HepG2 (cell line): ENCODE results near the gene VARS2. TPM values are rescaled to one million over a fixed set of nuclear protein-coding genes. Genes with fewer than 3 reads are reported as not detected.

Source experiments
- EEA1 ChIP-seq: sonication (generic); formaldehyde crosslinking; IDR thresholded peaks from 2 replicates; pipeline ENCODE4 v1.5.1; 2020; ENCODE audit warnings: mild to moderate bottlenecking, missing genetic modification reagents, borderline replicate concordance
- FOXC1 ChIP-seq: sonication (generic); formaldehyde crosslinking; IDR thresholded peaks from 2 replicates; pipeline ENCODE4 v1.8.0; 2022; ENCODE audit warnings: mild to moderate bottlenecking, missing genetic modification reagents, borderline replicate concordance
- MAFK ChIP-seq, 2 experiments: IDR thresholded peaks in 1 of 2; conservative IDR thresholded peaks in 1 of 2; 2 replicates each; pipeline ENCODE4 v1.6.1; 2011; ENCODE audit warnings: improper control_type of control experiment in 2 of 2, low read length in 2 of 2
- NCOR1 ChIP-seq: fragments of 200-600 bp; sonication (generic); IDR thresholded peaks from 2 replicates; pipeline ENCODE4 v1.7.0; 2017; ENCODE audit warnings: antibody characterized with exemption, low read length, borderline replicate concordance
- PCBP1 ChIP-seq: fragments of 200-400 bp; formaldehyde crosslinking; IDR thresholded peaks from 2 replicates; pipeline ENCODE4 v1.6.1; 2017; ENCODE audit warnings: mild to moderate bottlenecking, low read depth, low read length, borderline replicate concordance
- PTBP1 ChIP-seq: fragments of 200-400 bp; formaldehyde crosslinking; IDR thresholded peaks from 2 replicates; pipeline ENCODE4 v1.6.1; 2018; ENCODE audit warnings: low read length, low read depth; ENCODE audit not compliant: poor library complexity, severe bottlenecking
- RBFOX2 ChIP-seq: fragments of 200-400 bp; formaldehyde crosslinking; IDR thresholded peaks from 2 replicates; pipeline ENCODE4 v1.6.1; 2017; ENCODE audit warnings: low read depth, mild to moderate bottlenecking, low read length
- TFE3 ChIP-seq: IDR thresholded peaks from 2 replicates; pipeline ENCODE4 v1.6.1; 2016
- ZNF124 ChIP-seq: sonication (generic); formaldehyde crosslinking; IDR thresholded peaks from 2 replicates; pipeline ENCODE4 v1.4.0; 2020; ENCODE audit warnings: missing genetic modification reagents
- ZNF552 ChIP-seq: sonication (generic); formaldehyde crosslinking; IDR thresholded peaks from 2 replicates; pipeline ENCODE4 v1.9.0; 2022; ENCODE audit warnings: missing genetic modification reagents, mild to moderate bottlenecking, borderline replicate concordance
- ZNF577 ChIP-seq: sonication (generic); formaldehyde crosslinking; IDR thresholded peaks from 2 replicates; pipeline ENCODE4 v1.4.0; 2020; ENCODE audit warnings: mild to moderate bottlenecking, low read depth, missing genetic modification reagents, borderline replicate concordance
- ZNF639 ChIP-seq: conservative IDR thresholded peaks from 2 replicates; pipeline ENCODE4 v1.6.1; 2018; ENCODE audit warnings: missing genetic modification reagents
- polyA plus RNA-seq, 8 experiments: library from polyadenylated mRNA; depleted of rRNA in 3 of 8; stranded (reverse) in 7 of 8; unstranded in 1 of 8; fragments of >200 nt; fragmentation: Illumina TruSeq in 4 of 8; extraction: Trizol in 4 of 8; gene quantifications; 2 replicates each; pipeline versions ENCODE4 v1.2.1 to v1.2.3, GENCODE V29; 2011 to 2016; ENCODE audit warnings: low read depth in 4 of 8, missing spikeins in 1 of 8, mixed read lengths in 1 of 8; ENCODE audit not compliant: insufficient read depth in 1 of 8
- total RNA-seq, 5 experiments: library from RNA; depleted of rRNA; stranded (reverse); fragments of >200 nt; fragmentation: Illumina TruSeq; extraction: Trizol; gene quantifications; 2 replicates each; pipeline ENCODE4 v1.2.3, GENCODE V29; 2016; ENCODE audit warnings: low read depth in 1 of 5
- TF ChIP-seq, protein P1 (sequence below): sonication (generic); formaldehyde crosslinking; IDR thresholded peaks from 2 replicates; pipeline ENCODE4 v1.8.1; 2022; ENCODE audit warnings: low read depth, mild to moderate bottlenecking, missing genetic modification reagents
- TF ChIP-seq, protein P2 (sequence below): sonication (generic); formaldehyde crosslinking; IDR thresholded peaks from 2 replicates; pipeline ENCODE4 v1.8.0; 2022; ENCODE audit warnings: mild to moderate bottlenecking, missing genetic modification reagents, borderline replicate concordance
- TF ChIP-seq, protein P3 (sequence below): sonication (generic); formaldehyde crosslinking; IDR thresholded peaks from 2 replicates; pipeline ENCODE4 v1.8.0; 2022; ENCODE audit warnings: missing genetic modification reagents, mild to moderate bottlenecking, moderate library complexity, borderline replicate concordance

VARS2 gene
- total and polyA plus RNA-seq, 2 of the 13 experiments (the other 11 are each of a cell fraction or from before 2014, with no cell fraction given) = 61.8 to 71.8 TPM

DNA sequence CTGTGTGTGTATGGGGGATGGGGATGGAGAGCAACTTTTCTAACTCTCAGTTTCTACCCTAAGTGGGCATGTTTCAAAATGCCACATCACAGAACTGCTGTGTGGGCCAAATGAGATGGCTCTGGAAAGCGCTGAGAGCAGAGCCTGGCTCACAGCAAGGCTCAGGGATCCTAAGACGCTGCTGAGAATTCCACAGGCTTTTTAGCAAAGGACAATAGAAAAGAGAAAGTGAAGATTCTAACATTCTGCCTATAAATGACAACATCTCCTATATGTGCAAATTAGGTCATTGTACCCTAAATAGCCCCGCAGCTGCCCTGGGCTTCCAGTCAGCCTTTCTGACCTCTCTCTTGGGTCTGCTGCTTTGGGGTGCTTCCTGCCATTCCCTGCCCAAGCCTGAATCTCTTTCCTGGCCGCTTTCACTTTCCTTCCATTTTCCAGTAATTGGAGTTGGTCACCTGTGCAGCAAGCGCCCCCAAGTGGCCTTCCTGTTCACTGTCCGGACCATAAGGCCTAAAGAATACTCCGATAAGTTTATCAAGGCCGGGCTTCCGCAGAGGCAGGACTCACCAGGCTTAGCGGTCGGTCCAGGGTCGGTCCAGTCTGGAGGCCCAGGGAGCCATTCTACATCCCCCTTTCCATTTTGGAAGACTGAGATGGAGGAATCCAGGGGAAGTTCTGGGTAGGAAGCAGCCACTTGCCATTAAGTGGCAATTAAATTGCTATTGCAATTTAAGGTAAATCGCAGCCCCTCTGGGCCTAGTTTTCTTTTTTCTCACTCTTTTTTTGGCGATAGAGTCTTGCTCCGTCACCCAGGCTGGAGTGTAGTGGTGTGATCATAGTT is 36.4 kb upstream of the VARS2 start (continued):
- TF ChIP-seq, protein P1, sequence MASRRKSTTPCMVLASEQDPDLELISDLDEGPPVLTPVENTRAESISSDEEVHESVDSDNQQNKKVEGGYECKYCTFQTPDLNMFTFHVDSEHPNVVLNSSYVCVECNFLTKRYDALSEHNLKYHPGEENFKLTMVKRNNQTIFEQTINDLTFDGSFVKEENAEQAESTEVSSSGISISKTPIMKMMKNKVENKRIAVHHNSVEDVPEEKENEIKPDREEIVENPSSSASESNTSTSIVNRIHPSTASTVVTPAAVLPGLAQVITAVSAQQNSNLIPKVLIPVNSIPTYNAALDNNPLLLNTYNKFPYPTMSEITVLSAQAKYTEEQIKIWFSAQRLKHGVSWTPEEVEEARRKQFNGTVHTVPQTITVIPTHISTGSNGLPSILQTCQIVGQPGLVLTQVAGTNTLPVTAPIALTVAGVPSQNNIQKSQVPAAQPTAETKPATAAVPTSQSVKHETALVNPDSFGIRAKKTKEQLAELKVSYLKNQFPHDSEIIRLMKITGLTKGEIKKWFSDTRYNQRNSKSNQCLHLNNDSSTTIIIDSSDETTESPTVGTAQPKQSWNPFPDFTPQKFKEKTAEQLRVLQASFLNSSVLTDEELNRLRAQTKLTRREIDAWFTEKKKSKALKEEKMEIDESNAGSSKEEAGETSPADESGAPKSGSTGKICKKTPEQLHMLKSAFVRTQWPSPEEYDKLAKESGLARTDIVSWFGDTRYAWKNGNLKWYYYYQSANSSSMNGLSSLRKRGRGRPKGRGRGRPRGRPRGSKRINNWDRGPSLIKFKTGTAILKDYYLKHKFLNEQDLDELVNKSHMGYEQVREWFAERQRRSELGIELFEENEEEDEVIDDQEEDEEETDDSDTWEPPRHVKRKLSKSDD (CRISPR knock-in tag) = no peak
- TF ChIP-seq NCOR1 = no peak
- TF ChIP-seq, protein P2, sequence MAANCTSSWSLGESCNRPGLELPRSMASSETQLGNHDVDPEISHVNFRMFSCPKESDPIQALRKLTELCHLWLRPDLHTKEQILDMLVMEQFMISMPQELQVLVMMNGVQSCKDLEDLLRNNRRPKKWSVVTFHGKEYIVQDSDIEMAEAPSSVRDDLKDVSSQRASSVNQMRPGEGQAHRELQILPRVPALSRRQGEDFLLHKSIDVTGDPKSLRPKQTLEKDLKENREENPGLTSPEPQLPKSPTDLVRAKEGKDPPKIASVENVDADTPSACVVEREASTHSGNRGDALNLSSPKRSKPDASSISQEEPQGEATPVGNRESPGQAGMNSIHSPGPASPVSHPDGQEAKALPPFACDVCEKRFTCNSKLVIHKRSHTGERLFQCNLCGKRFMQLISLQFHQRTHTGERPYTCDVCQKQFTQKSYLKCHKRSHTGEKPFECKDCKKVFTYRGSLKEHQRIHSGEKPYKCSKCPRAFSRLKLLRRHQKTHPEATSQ (CRISPR knock-in tag) = no peak
- TF ChIP-seq FOXC1 = 0 out of 2 replicates have a peak, but pooled peaks have one; percentile 20
- TF ChIP-seq EEA1 = 0 out of 2 replicates have a peak, but pooled peaks have one; percentile 69
- no peak for TF ChIP-seq PTBP1
- TF ChIP-seq TFE3 (CRISPR knock-in tag) = peak; percentile 49; the same call in 1 of the 2 replicates
- TF ChIP-seq, protein P3, sequence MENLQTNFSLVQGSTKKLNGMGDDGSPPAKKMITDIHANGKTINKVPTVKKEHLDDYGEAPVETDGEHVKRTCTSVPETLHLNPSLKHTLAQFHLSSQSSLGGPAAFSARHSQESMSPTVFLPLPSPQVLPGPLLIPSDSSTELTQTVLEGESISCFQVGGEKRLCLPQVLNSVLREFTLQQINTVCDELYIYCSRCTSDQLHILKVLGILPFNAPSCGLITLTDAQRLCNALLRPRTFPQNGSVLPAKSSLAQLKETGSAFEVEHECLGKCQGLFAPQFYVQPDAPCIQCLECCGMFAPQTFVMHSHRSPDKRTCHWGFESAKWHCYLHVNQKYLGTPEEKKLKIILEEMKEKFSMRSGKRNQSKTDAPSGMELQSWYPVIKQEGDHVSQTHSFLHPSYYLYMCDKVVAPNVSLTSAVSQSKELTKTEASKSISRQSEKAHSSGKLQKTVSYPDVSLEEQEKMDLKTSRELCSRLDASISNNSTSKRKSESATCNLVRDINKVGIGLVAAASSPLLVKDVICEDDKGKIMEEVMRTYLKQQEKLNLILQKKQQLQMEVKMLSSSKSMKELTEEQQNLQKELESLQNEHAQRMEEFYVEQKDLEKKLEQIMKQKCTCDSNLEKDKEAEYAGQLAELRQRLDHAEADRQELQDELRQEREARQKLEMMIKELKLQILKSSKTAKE (CRISPR knock-in tag) = no peak
- TF ChIP-seq ZNF577 (CRISPR knock-in tag) = no peak
- 0 out of 2 replicates have a peak, but pooled peaks have one; percentile 45 for TF ChIP-seq ZNF124 (CRISPR knock-in tag)
- no peak for TF ChIP-seq ZNF552 (CRISPR knock-in tag)
- no peak for TF ChIP-seq PCBP1
- no peak for TF ChIP-seq ZNF639
- TF ChIP-seq RBFOX2 = no peak
- TF ChIP-seq MAFK (conservative IDR thresholded peaks at IDR 0.05 in 1 of 2, IDR thresholded peaks at IDR 0.05 in 1 of 2; ENCODE audit: low read length in 2 of 2) = peak in 1 of 2 experiments; percentile 13; a peak in 1 of 4 replicates
